Measurements from ENCODE around the gene ACKR1.

- TF ChIP-seq FOXJ3 (CRISPR knock-in tag; IDR thresholded peaks at IDR 0.05) (no peak), SMC3 (IDR thresholded peaks at IDR 0.05; ENCODE audit: low read depth, low read length) (no peak), REST (IDR thresholded peaks at IDR 0.05; ENCODE audit: low read depth, low read length) (no peak)
These were observed 17.6 kb upstream of the ACKR1 start for GRCh38 chr1:159187033-159187432.
